ENCODE data around the gene BIRC5. TPM values are rescaled to one million over a fixed set of nuclear protein-coding genes. Genes with fewer than 3 reads are reported as not detected.

BIRC5 gene
- total RNA-seq, 1 experiment from 2014 or later, result 140 TPM

GRCh38 chr17:78184868-78185267 lies 29.2 kb upstream of the BIRC5 start (continued):
- TF ChIP-seq JUND (IDR thresholded peaks at IDR 0.05), result no peak

- Histone ChIP-seq H3K4me3 (replicated peaks in 1 of 2; ENCODE audit: low read depth in 1 of 2, low read length in 2 of 2) (peak overlapping the region; percentile 94 to 95), H3K9me3 (ENCODE audit: control insufficient read depth in 1 of 2, insufficient read depth in 1 of 2, low read depth in 1 of 2, low read length in 2 of 2) (no peaks in the 10 kb centered on the region), H3K4me1 (ENCODE audit: control insufficient read depth in 1 of 2, insufficient read depth in 2 of 2, low read length in 2 of 2) (peaks cover 22 to 55% of the 10 kb centered on the region in 2 experiments), H4K20me1 (ENCODE audit: insufficient read depth) (0 out of 2 replicates have a peak, but pooled peaks cover 3% of the 10 kb centered on the region), H2AFZ (ENCODE audit: low read depth, low read length, poor library complexity, severe bottlenecking) (no peak overlapping the region), H3K9ac (ENCODE audit: low read length) (peak overlapping the region; percentile 98), H3K79me2 (ENCODE audit: insufficient read depth, low read length) (peaks cover 84% of the 10 kb centered on the region), H3K27me3 (ENCODE audit: insufficient read depth, low read length) (no peaks in the 10 kb centered on the region), H3K36me3 (ENCODE audit: control insufficient read depth in 1 of 2, insufficient read depth in 2 of 2, low read length in 2 of 2) (peaks cover 29 to 44% of the 10 kb centered on the region in 2 experiments), H3K4me2 (ENCODE audit: low read length) (peak overlapping the region; percentile 99), H3K27ac (ENCODE audit: low read depth, low read length) (peak overlapping the region; percentile 52), H3K9me2 (ENCODE audit: insufficient read depth) (no peaks in the 10 kb centered on the region)
- no peak for TF ChIP-seq FOSL1 (IDR thresholded peaks at IDR 0.05; ENCODE audit: low read depth)
- no peak for TF ChIP-seq SIN3A (IDR thresholded peaks at IDR 0.05; ENCODE audit: low read depth)
- CTCF ChIA-PET, result interaction anchor here (0.8 to 2.8 kb wide), 15 partner anchors 8 to 167 kb away, joined by 3 to 14 read pairs (median 5); no protein-coding TSS in a partner anchor
- ATAC-seq (peak; percentile 43), DNase-seq (ENCODE audit: low read depth, low spot score) (no peak)
- intact Hi-C loops (cut with micrococcal nuclease), result loop anchor here (2.0 kb wide), 1 partner anchor 17 kb away; the partner anchor contains the start of gene SYNGR2
- RAD21 ChIA-PET (ENCODE audit: low non-redundant PET in 1 of 2, low total read pairs in 2 of 2, uncharacterized antibody in 2 of 2, unreplicated experiment in 2 of 2), result interaction anchor here (0.7 to 1.4 kb wide), 3 partner anchors 21 to 101 kb away, joined by 3 to 9 read pairs (median 7); no protein-coding TSS in a partner anchor
- POLR2A ChIA-PET, result interaction anchor here (0.7 to 4.1 kb wide), 23 partner anchors 11 to 228 kb away, joined by 3 to 77 read pairs (median 6); partner anchors contain the start of genes TMC6, TMC8 and TNRC6C
- BruUV-seq (replicated peaks), result TSS peak; percentile 40
These were observed 27.9 kb upstream of the BIRC5 start for GRCh38 chr17:78185981-78186691.

Measured in HCT116 (cell line).